B cell (primary cell): Measurements from ENCODE around the gene SMIM3.

Source experiments
- CTCF ChIP-seq: fragments of 200-600 bp; IDR thresholded peaks from one replicate; pipeline ENCODE4 v1.8.0; 2022; ENCODE audit warnings: antibody characterized with exemption, mild to moderate bottlenecking
- EZH2 ChIP-seq: IDR thresholded peaks from 2 replicates; pipeline ENCODE4 v1.6.1; 2012; ENCODE audit warnings: borderline replicate concordance, low read depth, mild to moderate bottlenecking, moderate library complexity, low read length; ENCODE audit not compliant: insufficient read depth, poor library complexity, severe bottlenecking

DNA sequence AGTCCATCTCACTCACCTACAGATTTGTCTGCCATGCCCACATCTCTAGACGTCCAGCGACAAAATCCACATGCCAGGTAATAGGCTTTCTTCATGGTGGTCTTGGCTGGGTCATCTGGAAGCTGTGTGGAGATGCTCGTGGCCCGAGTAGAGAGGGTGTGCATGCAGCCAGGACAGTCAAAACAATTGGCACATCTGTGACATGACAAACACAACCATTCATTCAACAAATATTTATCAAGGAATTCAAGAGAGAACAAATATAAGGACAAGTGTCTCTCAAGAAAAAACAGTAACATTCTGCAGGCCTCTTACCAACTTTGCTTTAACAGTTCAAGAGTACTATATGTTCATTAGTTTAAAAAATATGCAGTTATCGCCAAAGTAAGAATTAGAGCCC, 25.1 kb upstream of the SMIM3 start:
- TF ChIP-seq CTCF (no peak), EZH2 (no peak)
